Left renal pelvis (tissue), 4 donors: ENCODE data around the gene UPK1B. TPM values are rescaled to one million over a fixed set of nuclear protein-coding genes. Genes with fewer than 3 reads are reported as not detected.

ENCODE experiments used
- DNase-seq, 4 donors: peaks; one replicate each; pipeline ENCODE4 v3.0.0-alpha.2; 2013; ENCODE audit warnings: low read depth in 4 of 4, low spot score in 3 of 4
- polyA plus RNA-seq, 4 donors: library from polyadenylated mRNA; unstranded; fragments of 120-200 nt; gene quantifications; one replicate each; pipeline ENCODE4 v1.2.1, GENCODE V29; 2013; ENCODE audit not compliant: insufficient read length in 4 of 4

UPK1B gene
- polyA plus RNA-seq, 4 donors: 0.26 to 18.9 (median 9.1) TPM

GRCh38 chr3:119175872-119176756 lies 2.7 kb downstream of the UPK1B start:
- no peak for DNase-seq

GRCh38 chr3:119176778-119177177 lies 3.4 kb downstream of the UPK1B start:
- no peak for DNase-seq

- no peak for DNase-seq
Observed at GRCh38 chr3:119177321-119177720, 3.9 kb downstream of the UPK1B start.

GRCh38 chr3:119181765-119182164 lies 8.4 kb downstream of the UPK1B start:
- no peak for DNase-seq

- DNase-seq: no peak
Observed at GRCh38 chr3:119184111-119184510, 10.7 kb downstream of the UPK1B start.

GRCh38 chr3:119184796-119185570 lies 11.6 kb downstream of the UPK1B start:
- DNase-seq: no peak

- DNase-seq: no peak
Observed at GRCh38 chr3:119187266-119187665, 13.9 kb downstream of the UPK1B start.

- DNase-seq: no peak
Observed at GRCh38 chr3:119191800-119192199, 18.4 kb downstream of the UPK1B start.

- DNase-seq: no peak
Observed at GRCh38 chr3:119194237-119195150, 21.1 kb downstream of the UPK1B start.

GRCh38 chr3:119195151-119195476 lies 21.7 kb downstream of the UPK1B start:
- DNase-seq: no peak

- DNase-seq: no peak
Observed at GRCh38 chr3:119195911-119196310, 22.5 kb downstream of the UPK1B start.

GRCh38 chr3:119205209-119205608 lies 31.8 kb downstream of the UPK1B start:
- DNase-seq: no peak

GRCh38 chr3:119205685-119206084 lies 32.3 kb downstream of the UPK1B start:
- DNase-seq: no peak

- DNase-seq: no peak
Observed at GRCh38 chr3:119206611-119207511, 33.5 kb downstream of the UPK1B start.

- no peak for DNase-seq
Observed at GRCh38 chr3:119207512-119207875, 34.1 kb downstream of the UPK1B start.

- DNase-seq: no peak
Observed at GRCh38 chr3:119211193-119211592, 37.8 kb downstream of the UPK1B start.

GRCh38 chr3:119211803-119212202 lies 38.4 kb downstream of the UPK1B start:
- no peak for DNase-seq

- DNase-seq: no peak
Observed at GRCh38 chr3:119219069-119219468, 45.7 kb downstream of the UPK1B start.

GRCh38 chr3:119220198-119220597 lies 46.8 kb downstream of the UPK1B start:
- no peak for DNase-seq
